Measurements from ENCODE around the gene VPS33B. TPM values are rescaled to one million over a fixed set of nuclear protein-coding genes. Genes with fewer than 3 reads are reported as not detected.

Gene VPS33B
- total RNA-seq, 1 donor from 2014 or later = 22.4 TPM

DNA sequence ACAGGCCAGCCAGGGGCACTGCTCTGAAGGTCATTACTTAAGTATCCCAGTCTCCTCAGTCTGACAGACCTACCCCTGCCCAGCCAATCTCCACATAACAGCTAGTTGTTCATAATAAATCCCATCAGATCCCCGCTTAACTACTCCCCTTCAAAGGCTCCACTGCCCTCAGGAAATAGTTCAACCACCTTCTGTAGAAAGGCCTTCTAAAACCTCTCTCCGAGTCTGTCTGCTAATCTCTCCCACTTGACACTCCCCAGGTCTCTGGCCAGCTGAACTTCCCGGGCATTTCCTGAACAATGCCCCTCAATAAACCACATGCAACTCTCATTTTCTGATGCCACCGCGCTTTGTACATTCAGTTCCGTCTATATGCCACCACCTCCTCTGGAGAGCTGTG, 34.1 kb downstream of the VPS33B start:
- no peak for DNase-seq (ENCODE audit: low spot score)
- Mint-ChIP-seq H3K9me3 (no peaks in the 10 kb centered on the region), H3K4me1 (ENCODE audit: low read depth) (peaks cover 43% of the 10 kb centered on the region), H3K4me3 (ENCODE audit: low read depth) (no peak overlapping the region), H3K27ac (peak overlapping the region; percentile 42), H3K27me3 (ENCODE audit: low read depth) (no peaks in the 10 kb centered on the region), H3K36me3 (ENCODE audit: low read depth) (peaks cover 35% of the 10 kb centered on the region)
- intact Hi-C loops (cut with micrococcal nuclease) = no loop called here

DNA sequence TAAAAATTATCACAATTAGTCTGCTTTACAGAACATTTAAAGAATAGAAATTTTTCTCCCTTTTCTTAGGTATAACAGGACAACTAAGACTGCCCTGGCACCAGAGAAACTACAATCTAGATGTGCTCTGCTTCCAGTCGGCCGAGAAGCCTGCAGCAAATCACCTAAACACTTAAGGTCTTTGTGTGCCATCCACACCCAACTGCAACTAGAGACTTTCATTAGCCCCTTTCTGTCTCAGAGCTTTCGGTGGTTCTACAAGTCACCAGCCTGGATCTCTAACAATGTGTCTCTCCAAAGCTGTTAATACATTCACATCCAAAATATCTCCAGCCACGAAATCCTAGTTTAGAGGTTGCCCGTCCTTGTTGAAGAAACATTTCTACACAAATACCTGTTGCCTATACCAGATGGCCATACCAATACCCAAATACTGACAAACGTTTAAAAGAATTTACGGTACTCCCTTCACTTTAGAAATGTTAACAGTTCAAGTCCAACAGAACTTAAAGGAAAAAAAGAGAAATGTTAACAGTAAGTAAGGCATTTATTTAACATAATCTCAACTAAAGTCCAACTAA, 34.7 kb downstream of the VPS33B start:
- peaks cover 44% of the 10 kb centered on the region for H3K4me1 Mint-ChIP-seq (ENCODE audit: low read depth)
- no peaks in the 10 kb centered on the region for H3K9me3 Mint-ChIP-seq
- H3K27me3 Mint-ChIP-seq (ENCODE audit: low read depth) = no peaks in the 10 kb centered on the region
- H3K27ac Mint-ChIP-seq = peak overlapping the region; percentile 39
- intact Hi-C loops (cut with micrococcal nuclease) = no loop called here
- H3K36me3 Mint-ChIP-seq (ENCODE audit: low read depth) = peaks cover 40% of the 10 kb centered on the region
- DNase-seq (ENCODE audit: low spot score) = no peak
- no peak overlapping the region for H3K4me3 Mint-ChIP-seq (ENCODE audit: low read depth)

- Mint-ChIP-seq H3K4me1 (ENCODE audit: low read depth) (peaks cover 41% of the 10 kb centered on the region), H3K27ac (peak overlapping the region; percentile 71), H3K4me3 (ENCODE audit: low read depth) (no peak overlapping the region), H3K27me3 (ENCODE audit: low read depth) (no peaks in the 10 kb centered on the region), H3K36me3 (ENCODE audit: low read depth) (peaks cover 41% of the 10 kb centered on the region), H3K9me3 (no peaks in the 10 kb centered on the region)
- DNase-seq (ENCODE audit: low spot score) = no peak
- intact Hi-C loops (cut with micrococcal nuclease) = no loop called here
These were observed 35.4 kb downstream of the VPS33B start for GRCh38 chr15:90986790-90987507.

DNA sequence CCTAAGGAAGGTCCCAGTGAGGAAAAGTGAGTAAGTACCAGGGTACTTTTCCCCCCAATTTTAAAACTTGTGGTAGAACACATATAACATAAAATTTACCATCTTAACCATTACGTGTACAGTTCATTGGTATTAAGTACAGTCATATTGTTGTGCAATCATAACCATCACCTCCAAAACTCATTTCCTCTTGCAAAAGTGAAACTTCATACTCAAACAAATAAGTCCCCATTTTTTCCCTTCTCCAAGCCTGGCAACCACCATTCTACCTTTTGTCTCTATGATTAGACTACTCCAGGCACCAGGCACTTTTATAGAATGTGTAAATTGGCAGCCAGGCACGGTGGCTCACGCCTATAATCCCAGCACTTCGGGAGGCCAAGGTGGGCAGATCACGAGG, 40.3 kb downstream of the VPS33B start:
- Mint-ChIP-seq H3K9me3 (no peaks in the 10 kb centered on the region), H3K36me3 (ENCODE audit: low read depth) (peaks cover 79% of the 10 kb centered on the region), H3K27ac (peak overlapping the region; percentile 64), H3K4me3 (ENCODE audit: low read depth) (no peak overlapping the region), H3K27me3 (ENCODE audit: low read depth) (no peaks in the 10 kb centered on the region), H3K4me1 (ENCODE audit: low read depth) (peaks cover 20% of the 10 kb centered on the region)
- DNase-seq (ENCODE audit: low spot score) = no peak
- intact Hi-C loops (cut with micrococcal nuclease) = no loop called here

GRCh38 chr15:90981681-90982080, 40.7 kb downstream of the VPS33B start:
- Mint-ChIP-seq H3K27ac (peak overlapping the region; percentile 24), H3K4me3 (ENCODE audit: low read depth) (no peak overlapping the region), H3K36me3 (ENCODE audit: low read depth) (peaks cover 83% of the 10 kb centered on the region), H3K4me1 (ENCODE audit: low read depth) (peaks cover 19% of the 10 kb centered on the region), H3K9me3 (no peaks in the 10 kb centered on the region), H3K27me3 (ENCODE audit: low read depth) (no peaks in the 10 kb centered on the region)
- no peak for DNase-seq (ENCODE audit: low spot score)
- intact Hi-C loops (cut with micrococcal nuclease) = no loop called here

GRCh38 chr15:90979582-90979981, 42.8 kb downstream of the VPS33B start:
- intact Hi-C loops (cut with micrococcal nuclease) = no loop called here
- Mint-ChIP-seq H3K27ac (peak overlapping the region; percentile 54), H3K27me3 (ENCODE audit: low read depth) (no peaks in the 10 kb centered on the region)

DNA sequence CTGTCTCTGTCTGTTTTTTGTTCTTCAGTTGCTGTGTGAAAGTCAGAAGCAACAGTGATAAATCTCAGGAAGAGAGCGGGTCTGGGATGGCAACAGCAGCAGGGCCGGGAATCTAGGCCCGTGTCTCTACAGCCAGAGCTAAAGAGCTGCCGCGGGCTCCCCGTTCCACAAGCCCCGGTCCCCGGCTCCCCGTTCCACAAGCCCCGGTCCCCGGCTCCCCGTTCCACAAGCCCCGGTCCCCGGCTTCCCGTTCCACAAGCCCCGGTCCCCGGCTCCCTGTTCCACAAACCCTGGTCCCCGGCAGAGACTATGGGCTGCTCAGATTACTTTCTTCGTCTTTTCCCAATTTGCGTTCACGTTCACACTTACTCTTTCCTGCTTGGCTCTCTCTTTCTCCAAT, 48.2 kb downstream of the VPS33B start:
- H3K36me3 Mint-ChIP-seq (ENCODE audit: low read depth) = peaks cover 75% of the 10 kb centered on the region
- intact Hi-C loops (cut with micrococcal nuclease) = no loop called here

More at GRCh38 chr15:90979582-90979981, 42.8 kb downstream of the VPS33B start:
- H3K4me1 Mint-ChIP-seq (ENCODE audit: low read depth) = peaks cover 16% of the 10 kb centered on the region
- H3K9me3 Mint-ChIP-seq = no peaks in the 10 kb centered on the region
- DNase-seq (ENCODE audit: low spot score) = no peak
- no peak overlapping the region for H3K4me3 Mint-ChIP-seq (ENCODE audit: low read depth)
- H3K36me3 Mint-ChIP-seq (ENCODE audit: low read depth) = peaks cover 92% of the 10 kb centered on the region

DNA sequence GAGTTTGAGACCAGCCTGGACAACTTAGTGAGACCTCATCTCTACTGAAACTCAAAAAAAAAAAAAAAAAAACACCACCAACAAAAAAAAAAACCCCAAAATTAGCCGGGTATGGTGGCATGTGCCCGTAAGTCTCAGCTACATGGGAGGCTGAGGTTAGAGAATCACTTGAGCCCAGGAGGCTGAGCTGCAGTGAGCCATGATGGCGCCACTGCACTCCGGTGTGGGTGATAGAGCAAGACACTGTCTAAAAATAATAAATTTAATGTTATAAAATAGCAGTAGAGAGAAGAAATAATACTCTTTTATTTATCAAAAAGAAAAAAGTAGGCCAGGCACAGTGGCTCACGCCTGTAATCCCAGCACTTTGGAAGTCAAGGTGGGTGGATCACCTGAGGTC, 50.3 kb downstream of the VPS33B start:
- intact Hi-C loops (cut with micrococcal nuclease) = no loop called here
- H3K9me3 Mint-ChIP-seq = no peaks in the 10 kb centered on the region

More for the DNA sequence above, 48.2 kb downstream of the VPS33B start:
- no peak for DNase-seq (ENCODE audit: low spot score)
- H3K4me1 Mint-ChIP-seq (ENCODE audit: low read depth) = no peaks in the 10 kb centered on the region
- H3K27me3 Mint-ChIP-seq (ENCODE audit: low read depth) = no peaks in the 10 kb centered on the region
- H3K4me3 Mint-ChIP-seq (ENCODE audit: low read depth) = no peak overlapping the region
- H3K27ac Mint-ChIP-seq = no peak overlapping the region
- no peaks in the 10 kb centered on the region for H3K9me3 Mint-ChIP-seq

GRCh38 chr15:90970274-90970673, 52.1 kb downstream of the VPS33B start:
- Mint-ChIP-seq H3K36me3 (ENCODE audit: low read depth) (peaks cover 78% of the 10 kb centered on the region), H3K27me3 (ENCODE audit: low read depth) (no peaks in the 10 kb centered on the region), H3K27ac (peak overlapping the region; percentile 30), H3K9me3 (no peaks in the 10 kb centered on the region), H3K4me3 (ENCODE audit: low read depth) (no peak overlapping the region), H3K4me1 (ENCODE audit: low read depth) (no peaks in the 10 kb centered on the region)
- intact Hi-C loops (cut with micrococcal nuclease) = no loop called here
- DNase-seq (ENCODE audit: low spot score) = no peak

More for the DNA sequence above, 50.3 kb downstream of the VPS33B start:
- Mint-ChIP-seq H3K36me3 (ENCODE audit: low read depth) (peaks cover 79% of the 10 kb centered on the region), H3K4me1 (ENCODE audit: low read depth) (no peaks in the 10 kb centered on the region), H3K27ac (no peak overlapping the region), H3K4me3 (ENCODE audit: low read depth) (no peak overlapping the region), H3K27me3 (ENCODE audit: low read depth) (no peaks in the 10 kb centered on the region)
- DNase-seq (ENCODE audit: low spot score) = no peak

- no peak for DNase-seq (ENCODE audit: low spot score)
- intact Hi-C loops (cut with micrococcal nuclease) = no loop called here
- Mint-ChIP-seq H3K27me3 (ENCODE audit: low read depth) (no peaks in the 10 kb centered on the region), H3K36me3 (ENCODE audit: low read depth) (peaks cover 75% of the 10 kb centered on the region), H3K9me3 (no peaks in the 10 kb centered on the region), H3K4me3 (ENCODE audit: low read depth) (no peak overlapping the region), H3K27ac (no peak overlapping the region), H3K4me1 (ENCODE audit: low read depth) (no peaks in the 10 kb centered on the region)
These were observed 54.0 kb downstream of the VPS33B start for GRCh38 chr15:90968434-90968833.

DNA sequence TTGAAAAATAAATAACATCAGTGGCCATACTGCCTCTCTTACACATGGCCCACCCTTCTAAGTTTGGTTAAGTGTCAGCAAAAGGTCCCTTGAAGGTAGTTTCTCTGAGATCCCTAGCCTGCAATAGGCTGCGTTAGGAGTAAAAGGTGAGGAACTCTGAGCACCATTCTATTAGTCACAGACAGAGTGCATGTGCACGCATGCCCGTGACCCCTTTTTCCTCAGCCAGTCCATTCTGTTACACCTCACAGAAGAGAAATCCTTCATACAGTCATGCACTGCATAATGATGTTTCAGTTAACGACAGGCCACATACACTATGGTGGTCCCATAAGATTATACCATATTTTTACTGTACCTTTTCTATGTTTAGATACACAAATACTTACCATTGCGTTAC, 55.2 kb downstream of the VPS33B start:
- peaks cover under 1% of the 10 kb centered on the region for H3K4me1 Mint-ChIP-seq (ENCODE audit: low read depth)
- H3K27me3 Mint-ChIP-seq (ENCODE audit: low read depth) = no peaks in the 10 kb centered on the region

DNA sequence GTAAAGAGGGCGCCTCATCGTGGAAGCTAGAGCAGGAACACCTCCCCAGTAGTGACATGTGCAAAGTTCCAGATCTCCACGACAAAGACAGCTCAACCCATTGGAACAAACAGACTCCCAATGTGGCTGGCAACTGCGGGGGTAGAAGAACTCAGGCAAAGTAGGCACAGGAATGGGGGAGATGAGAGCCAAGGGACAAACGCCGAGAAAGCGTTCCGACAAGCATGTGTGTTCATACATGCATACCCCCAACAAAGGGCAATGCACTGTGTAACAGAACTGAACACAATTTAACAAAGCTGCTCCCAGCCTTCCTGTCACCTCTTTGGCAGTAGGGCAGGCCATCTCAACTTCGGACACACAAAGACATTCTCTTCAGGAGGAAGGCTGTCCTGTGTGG, 56.1 kb downstream of the VPS33B start:
- intact Hi-C loops (cut with micrococcal nuclease) = no loop called here
- DNase-seq (ENCODE audit: low spot score) = no peak
- Mint-ChIP-seq H3K4me1 (ENCODE audit: low read depth) (peaks cover 3% of the 10 kb centered on the region), H3K36me3 (ENCODE audit: low read depth) (peaks cover 87% of the 10 kb centered on the region), H3K27ac (no peak overlapping the region), H3K9me3 (no peaks in the 10 kb centered on the region), H3K4me3 (ENCODE audit: low read depth) (no peak overlapping the region), H3K27me3 (ENCODE audit: low read depth) (no peaks in the 10 kb centered on the region)

More for the DNA sequence above, 55.2 kb downstream of the VPS33B start:
- no peak overlapping the region for H3K27ac Mint-ChIP-seq
- intact Hi-C loops (cut with micrococcal nuclease) = no loop called here
- peaks cover 78% of the 10 kb centered on the region for H3K36me3 Mint-ChIP-seq (ENCODE audit: low read depth)
- no peaks in the 10 kb centered on the region for H3K9me3 Mint-ChIP-seq
- no peak for DNase-seq (ENCODE audit: low spot score)
- no peak overlapping the region for H3K4me3 Mint-ChIP-seq (ENCODE audit: low read depth)

- H3K36me3 Mint-ChIP-seq (ENCODE audit: low read depth) = peaks cover 75% of the 10 kb centered on the region
- intact Hi-C loops (cut with micrococcal nuclease) = no loop called here
- DNase-seq (ENCODE audit: low spot score) = no peak
- H3K27ac Mint-ChIP-seq = no peak overlapping the region
- no peaks in the 10 kb centered on the region for H3K27me3 Mint-ChIP-seq (ENCODE audit: low read depth)
- H3K4me3 Mint-ChIP-seq (ENCODE audit: low read depth) = no peak overlapping the region
- no peaks in the 10 kb centered on the region for H3K9me3 Mint-ChIP-seq
- peaks cover 8% of the 10 kb centered on the region for H3K4me1 Mint-ChIP-seq (ENCODE audit: low read depth)
These were observed 60.4 kb downstream of the VPS33B start for GRCh38 chr15:90962021-90962420.
